ENCODE measurements around the gene CLCNKB.

DNA sequence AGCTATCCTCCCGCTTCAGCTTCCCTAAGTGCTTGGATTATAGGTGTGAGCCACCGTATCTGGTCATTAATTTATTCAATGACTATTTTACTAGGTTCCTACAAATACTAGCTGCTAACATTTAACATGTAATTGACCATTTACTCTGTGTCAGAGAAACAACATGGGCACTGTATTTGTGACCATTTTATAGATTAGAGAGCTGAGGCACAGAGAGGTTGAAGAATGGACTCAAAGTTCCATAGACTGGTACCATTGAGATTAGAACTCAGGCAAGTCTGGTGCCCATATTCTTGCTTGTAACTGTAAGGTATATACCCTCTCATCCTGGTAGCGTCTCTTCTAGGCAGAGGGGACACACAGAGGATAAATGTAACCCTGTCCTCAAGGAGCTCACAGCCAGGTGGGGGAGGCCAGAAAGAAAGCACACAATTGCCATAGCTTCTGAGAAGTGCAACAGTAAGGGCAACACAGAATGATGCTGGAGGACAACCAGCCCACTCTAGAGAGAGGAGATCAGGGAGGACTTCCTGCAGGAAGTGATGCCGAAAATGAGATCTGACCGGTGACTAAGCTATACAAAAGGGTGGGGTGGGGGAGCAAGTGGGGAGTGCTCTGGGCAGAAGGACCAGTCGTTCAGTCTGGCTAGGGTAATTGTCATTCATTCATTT, 35.8 kb upstream of the CLCNKB start:
- no peak for TF ChIP-seq POLR2A (IDR thresholded peaks at IDR 0.05)
- TF ChIP-seq, protein P1, sequence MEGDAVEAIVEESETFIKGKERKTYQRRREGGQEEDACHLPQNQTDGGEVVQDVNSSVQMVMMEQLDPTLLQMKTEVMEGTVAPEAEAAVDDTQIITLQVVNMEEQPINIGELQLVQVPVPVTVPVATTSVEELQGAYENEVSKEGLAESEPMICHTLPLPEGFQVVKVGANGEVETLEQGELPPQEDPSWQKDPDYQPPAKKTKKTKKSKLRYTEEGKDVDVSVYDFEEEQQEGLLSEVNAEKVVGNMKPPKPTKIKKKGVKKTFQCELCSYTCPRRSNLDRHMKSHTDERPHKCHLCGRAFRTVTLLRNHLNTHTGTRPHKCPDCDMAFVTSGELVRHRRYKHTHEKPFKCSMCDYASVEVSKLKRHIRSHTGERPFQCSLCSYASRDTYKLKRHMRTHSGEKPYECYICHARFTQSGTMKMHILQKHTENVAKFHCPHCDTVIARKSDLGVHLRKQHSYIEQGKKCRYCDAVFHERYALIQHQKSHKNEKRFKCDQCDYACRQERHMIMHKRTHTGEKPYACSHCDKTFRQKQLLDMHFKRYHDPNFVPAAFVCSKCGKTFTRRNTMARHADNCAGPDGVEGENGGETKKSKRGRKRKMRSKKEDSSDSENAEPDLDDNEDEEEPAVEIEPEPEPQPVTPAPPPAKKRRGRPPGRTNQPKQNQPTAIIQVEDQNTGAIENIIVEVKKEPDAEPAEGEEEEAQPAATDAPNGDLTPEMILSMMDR (IDR thresholded peaks at IDR 0.05) = no peak
